Suprapubic skin (tissue), 4 donors: Measurements from ENCODE around the gene FUZ.

Experiments
- CTCF ChIP-seq, 2 donors: fragments of 200-600 bp in 1 of 2; fragments of 450-650 bp in 1 of 2; sonication (generic) in 1 of 2; IDR thresholded peaks; one replicate each; pipeline ENCODE4 v1.5.1; 2016 to 2019; ENCODE audit warnings: antibody characterized with exemption in 2 of 2, mild to moderate bottlenecking in 1 of 2, moderate library complexity in 1 of 2
- EP300 ChIP-seq: sonication (generic); formaldehyde crosslinking; IDR thresholded peaks from one replicate; pipeline ENCODE4 v1.6.1; 2017; ENCODE audit warnings: antibody characterized with exemption
- POLR2A ChIP-seq, 2 donors: fragments of 450-650 bp; IDR thresholded peaks; one replicate each; pipeline ENCODE4 v1.6.1; 2017; ENCODE audit warnings: antibody characterized with exemption in 2 of 2, mild to moderate bottlenecking in 2 of 2, moderate library complexity in 2 of 2
- POLR2AphosphoS5 ChIP-seq, 3 donors: sonication (generic); formaldehyde crosslinking; IDR thresholded peaks; one replicate each; pipeline ENCODE4 v1.6.1; 2017; ENCODE audit warnings: antibody characterized with exemption in 3 of 3

DNA sequence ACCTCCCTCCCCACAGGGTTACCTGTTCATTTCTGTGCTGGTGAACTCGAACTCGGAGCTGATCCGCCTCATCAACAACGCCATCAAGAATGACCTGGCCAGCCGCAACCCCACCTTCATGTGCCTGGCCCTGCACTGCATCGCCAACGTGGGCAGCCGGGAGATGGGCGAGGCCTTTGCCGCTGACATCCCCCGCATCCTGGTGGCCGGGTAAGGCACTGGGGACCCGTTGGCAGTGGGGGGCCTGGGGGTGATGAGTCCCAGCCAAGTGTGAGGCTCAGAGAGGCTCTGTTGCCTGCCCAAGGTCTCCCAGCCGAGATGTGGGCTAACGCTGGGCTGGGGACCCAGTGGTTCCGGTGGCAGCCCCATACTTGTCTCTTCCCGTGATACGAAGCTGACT is 30.6 kb downstream of the FUZ start:
- TF ChIP-seq CTCF (IDR thresholded peaks at IDR 0.05) (no peak), POLR2A (IDR thresholded peaks at IDR 0.05) (no peak), POLR2AphosphoS5 (IDR thresholded peaks at IDR 0.05) (no peak), EP300 (no peak)
